Breast epithelium (tissue), 3 donors: Measurements from ENCODE around the gene ITPR1.

Source experiments
- POLR2A ChIP-seq: fragments of 450-650 bp; IDR thresholded peaks from one replicate; pipeline ENCODE4 v1.6.1; 2016; ENCODE audit warnings: antibody characterized with exemption, mild to moderate bottlenecking, moderate library complexity
- POLR2AphosphoS5 ChIP-seq, 3 donors: sonication (generic); formaldehyde crosslinking; IDR thresholded peaks; one replicate each; pipeline ENCODE4 v1.6.1; 2017; ENCODE audit warnings: antibody characterized with exemption in 3 of 3
- TF ChIP-seq, protein P1 (sequence below), 3 donors: fragments of 450-650 bp; IDR thresholded peaks; one replicate each; pipeline ENCODE4 v1.5.1; 2016 to 2017; ENCODE audit warnings: antibody characterized with exemption in 3 of 3, mild to moderate bottlenecking in 3 of 3, moderate library complexity in 3 of 3

DNA sequence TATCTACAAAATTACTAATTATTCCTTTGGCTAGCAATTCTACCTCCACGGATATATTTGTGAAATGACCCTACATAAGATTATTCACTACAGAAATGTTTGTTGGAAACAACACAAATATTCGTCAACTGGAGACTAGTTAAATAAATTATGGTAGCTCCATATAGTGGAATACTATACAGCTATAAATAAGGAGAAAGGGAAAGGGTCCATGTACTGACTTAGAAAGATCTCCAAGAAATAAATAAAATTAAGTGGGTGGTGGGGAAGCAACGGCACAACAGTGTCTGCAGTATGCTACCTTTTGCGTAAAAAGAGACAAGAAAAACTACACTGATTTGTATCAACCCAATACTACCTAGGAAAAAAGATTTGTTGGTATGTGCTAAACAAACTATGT is 389.4 kb downstream of the ITPR1 start:
- TF ChIP-seq, protein P1, sequence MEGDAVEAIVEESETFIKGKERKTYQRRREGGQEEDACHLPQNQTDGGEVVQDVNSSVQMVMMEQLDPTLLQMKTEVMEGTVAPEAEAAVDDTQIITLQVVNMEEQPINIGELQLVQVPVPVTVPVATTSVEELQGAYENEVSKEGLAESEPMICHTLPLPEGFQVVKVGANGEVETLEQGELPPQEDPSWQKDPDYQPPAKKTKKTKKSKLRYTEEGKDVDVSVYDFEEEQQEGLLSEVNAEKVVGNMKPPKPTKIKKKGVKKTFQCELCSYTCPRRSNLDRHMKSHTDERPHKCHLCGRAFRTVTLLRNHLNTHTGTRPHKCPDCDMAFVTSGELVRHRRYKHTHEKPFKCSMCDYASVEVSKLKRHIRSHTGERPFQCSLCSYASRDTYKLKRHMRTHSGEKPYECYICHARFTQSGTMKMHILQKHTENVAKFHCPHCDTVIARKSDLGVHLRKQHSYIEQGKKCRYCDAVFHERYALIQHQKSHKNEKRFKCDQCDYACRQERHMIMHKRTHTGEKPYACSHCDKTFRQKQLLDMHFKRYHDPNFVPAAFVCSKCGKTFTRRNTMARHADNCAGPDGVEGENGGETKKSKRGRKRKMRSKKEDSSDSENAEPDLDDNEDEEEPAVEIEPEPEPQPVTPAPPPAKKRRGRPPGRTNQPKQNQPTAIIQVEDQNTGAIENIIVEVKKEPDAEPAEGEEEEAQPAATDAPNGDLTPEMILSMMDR (IDR thresholded peaks at IDR 0.05) = no peak
- TF ChIP-seq POLR2AphosphoS5 (IDR thresholded peaks at IDR 0.05) = no peak
- TF ChIP-seq POLR2A = no peak
